Peyer's patch (tissue), 4 donors: ENCODE results near the gene IGF1R. TPM values are rescaled to one million over a fixed set of nuclear protein-coding genes. Genes with fewer than 3 reads are reported as not detected.
A peak's percentile ranks its signal among the peaks of the same experiment; 100 is the strongest.

Experiments used
- DNase-seq, 3 donors: peaks; one replicate each; pipeline ENCODE4 v3.0.0-alpha.2; 2017 to 2019
- H3K27ac ChIP-seq, 4 donors: fragments of 200-600 bp; sonication (generic); one replicate each; pipeline ENCODE4 v1.5.1; 2016 to 2019
- H3K27me3 ChIP-seq, 2 donors: fragments of 200-600 bp; sonication (generic); one replicate each; pipeline ENCODE4 v1.5.1; 2019
- H3K36me3 ChIP-seq, 3 donors: fragments of 200-600 bp; sonication (generic); one replicate each; pipeline ENCODE4 v1.5.1; 2016 to 2019
- H3K4me1 ChIP-seq, 4 donors: fragments of 200-600 bp; sonication (generic); one replicate each; pipeline ENCODE4 v1.5.1; 2016 to 2019
- H3K4me3 ChIP-seq, 4 donors: fragments of 200-600 bp; sonication (generic); 1 replicate in 3 of 4; 2 replicates in 1 of 4; pipeline ENCODE4 v1.5.1; 2016 to 2019; ENCODE audit warnings: mild to moderate bottlenecking in 1 of 4
- H3K9me3 ChIP-seq, 4 donors: fragments of 200-600 bp; sonication (generic); one replicate each; pipeline ENCODE4 v1.5.1; 2016 to 2019; ENCODE audit warnings: mild to moderate bottlenecking in 1 of 4
- CTCF ChIP-seq, 6 experiments: fragments of 450-650 bp in 4 of 6; fragments of 200-600 bp in 2 of 6; sonication (generic) in 1 of 6; IDR thresholded peaks; one replicate each; pipeline ENCODE4 v1.5.1; 2017 to 2019; ENCODE audit warnings: antibody characterized with exemption in 6 of 6, mild to moderate bottlenecking in 3 of 6, moderate library complexity in 1 of 6
- POLR2A ChIP-seq, 2 donors: fragments of 450-650 bp; IDR thresholded peaks; one replicate each; pipeline ENCODE4 v1.5.1; 2017; ENCODE audit warnings: antibody characterized with exemption in 2 of 2, mild to moderate bottlenecking in 2 of 2, moderate library complexity in 2 of 2
- total RNA-seq, 4 donors: library from RNA; depleted of rRNA; stranded (reverse); fragments of >200 nt; gene quantifications; one replicate each; pipeline ENCODE4 v1.1.0, GENCODE V29; 2016

Gene IGF1R
- total RNA-seq, 4 donors from 2014 or later = 29.6 to 176 (median 88.1) TPM

GRCh38 chr15:98804057-98804380, 155.7 kb downstream of the IGF1R start:
- no peaks in the 10 kb centered on the region for H3K36me3 ChIP-seq
- no peaks in the 10 kb centered on the region for H3K9me3 ChIP-seq
- H3K27me3 ChIP-seq = no peaks in the 10 kb centered on the region
- DNase-seq = no peak
- H3K4me1 ChIP-seq = peaks cover 0 to 30% (median 7%) of the 10 kb centered on the region in 4 donors
- peak in 2 of 6 experiments; percentile 12 to 23 for TF ChIP-seq CTCF (IDR thresholded peaks at IDR 0.05)
- TF ChIP-seq POLR2A (IDR thresholded peaks at IDR 0.05) = no peak
- H3K27ac ChIP-seq = no peak overlapping the region
- no peak overlapping the region for H3K4me3 ChIP-seq

- no peak for DNase-seq
- no peak overlapping the region for H3K4me3 ChIP-seq
- H3K9me3 ChIP-seq = no peaks in the 10 kb centered on the region
- H3K27me3 ChIP-seq = no peaks in the 10 kb centered on the region
- no peaks in the 10 kb centered on the region for H3K36me3 ChIP-seq
- H3K27ac ChIP-seq = peak overlapping the region in 1 of 4 donors; percentile 8
- TF ChIP-seq POLR2A (IDR thresholded peaks at IDR 0.05) (no peak), CTCF (IDR thresholded peaks at IDR 0.05) (peak in 3 of 6 experiments; percentile 41 to 49 (median 47))
- H3K4me1 ChIP-seq = peaks cover 0 to 13% (median 6%) of the 10 kb centered on the region in 4 donors
Observed at GRCh38 chr15:98805434-98806274, 157.3 kb downstream of the IGF1R start.

GRCh38 chr15:98806275-98806895, 158.0 kb downstream of the IGF1R start:
- TF ChIP-seq CTCF (IDR thresholded peaks at IDR 0.05) = no peak
- TF ChIP-seq POLR2A (IDR thresholded peaks at IDR 0.05) = no peak
- peak overlapping the region in 1 of 4 donors; percentile 8 for H3K27ac ChIP-seq

GRCh38 chr15:98807262-98807661, 158.9 kb downstream of the IGF1R start:
- no peak for DNase-seq
- no peaks in the 10 kb centered on the region for H3K4me1 ChIP-seq
- TF ChIP-seq POLR2A (IDR thresholded peaks at IDR 0.05) (no peak), CTCF (IDR thresholded peaks at IDR 0.05) (no peak)
- H3K27ac ChIP-seq = no peak overlapping the region
- H3K27me3 ChIP-seq = no peaks in the 10 kb centered on the region
- H3K9me3 ChIP-seq = no peaks in the 10 kb centered on the region
- no peaks in the 10 kb centered on the region for H3K36me3 ChIP-seq
- H3K4me3 ChIP-seq = no peak overlapping the region

More at GRCh38 chr15:98806275-98806895, 158.0 kb downstream of the IGF1R start:
- no peaks in the 10 kb centered on the region for H3K9me3 ChIP-seq
- no peak for DNase-seq
- no peaks in the 10 kb centered on the region for H3K27me3 ChIP-seq
- peaks cover 0 to 6% (median 2%) of the 10 kb centered on the region in 4 donors for H3K4me1 ChIP-seq
- H3K36me3 ChIP-seq = no peaks in the 10 kb centered on the region
- no peak overlapping the region for H3K4me3 ChIP-seq

GRCh38 chr15:98809273-98809672, 160.9 kb downstream of the IGF1R start:
- Histone ChIP-seq H3K4me1 (no peaks in the 10 kb centered on the region), H3K27ac (no peak overlapping the region), H3K4me3 (no peak overlapping the region), H3K9me3 (no peaks in the 10 kb centered on the region), H3K36me3 (no peaks in the 10 kb centered on the region), H3K27me3 (no peaks in the 10 kb centered on the region)
- no peak for DNase-seq
- TF ChIP-seq CTCF (IDR thresholded peaks at IDR 0.05) (no peak), POLR2A (IDR thresholded peaks at IDR 0.05) (no peak)
